CD8-positive, alpha-beta memory T cell (primary cell): ENCODE measurements around the gene VWC2L. TPM values are rescaled to one million over a fixed set of nuclear protein-coding genes. Genes with fewer than 3 reads are reported as not detected.

Experiments used
- CTCF ChIA-PET: fragments of 350-600 bp; sonication (Branson Sonifier 250); formaldehyde crosslinking; loops from one replicate; lab custom pipeline; 2021; ENCODE audit warnings: antibody characterized with exemption; lab: Charles Lee
- POLR2A ChIA-PET: fragments of 350-600 bp; sonication (Branson Sonifier 250); formaldehyde crosslinking; loops from one replicate; lab custom pipeline; 2021; ENCODE audit warnings: antibody characterized with exemption; lab: Charles Lee
- DNase-seq, 5 donors: peaks; one replicate each; pipeline versions ENCODE4 v3.0.0 to v3.0.0-alpha.2; 2020 to 2022; ENCODE audit warnings: mixed read lengths in 1 of 5
- H3K27ac ChIP-seq: one replicate; pipeline ENCODE4 v1.7.0; 2013; ENCODE audit warnings: low read depth, mild to moderate bottlenecking, low read length, moderate library complexity
- H3K27me3 ChIP-seq: 2 replicates; pipeline ENCODE4 v1.7.0; 2013; ENCODE audit warnings: low read length, mild to moderate bottlenecking; ENCODE audit not compliant: insufficient read depth, poor library complexity, severe bottlenecking
- H3K36me3 ChIP-seq: 2 replicates; pipeline ENCODE4 v1.7.0; 2013; ENCODE audit warnings: mild to moderate bottlenecking, low read length, moderate library complexity; ENCODE audit not compliant: insufficient read depth
- H3K4me1 ChIP-seq: 2 replicates; pipeline ENCODE4 v1.7.0; 2013; ENCODE audit warnings: mild to moderate bottlenecking, low read length, moderate library complexity; ENCODE audit not compliant: insufficient read depth
- H3K4me3 ChIP-seq: 2 replicates; pipeline ENCODE4 v1.7.0; 2013; ENCODE audit warnings: mild to moderate bottlenecking, low read length
- H3K9me3 ChIP-seq: 2 replicates; pipeline ENCODE4 v1.7.0; 2013; ENCODE audit warnings: mild to moderate bottlenecking, low read length
- H3K27ac Mint-ChIP-seq, 8 donors: one replicate each; pipeline ENCODE4 v1.8.0; 2020 to 2021; ENCODE audit warnings: mixed read lengths in 8 of 8, mild to moderate bottlenecking in 6 of 8, inconsistent platforms in 3 of 8, moderate library complexity in 3 of 8
- H3K27me3 Mint-ChIP-seq, 2 donors: one replicate each; pipeline ENCODE4 v1.8.0; 2020 to 2021; ENCODE audit warnings: mixed read lengths in 2 of 2, mild to moderate bottlenecking in 1 of 2, moderate library complexity in 1 of 2
- H3K36me3 Mint-ChIP-seq, 3 donors: one replicate each; pipeline ENCODE4 v1.8.0; 2020 to 2021; ENCODE audit warnings: mixed read lengths in 3 of 3, inconsistent platforms in 1 of 3, mild to moderate bottlenecking in 1 of 3
- H3K4me1 Mint-ChIP-seq, 3 donors: one replicate each; pipeline ENCODE4 v1.8.0; 2020 to 2021; ENCODE audit warnings: mixed read lengths in 3 of 3, inconsistent platforms in 1 of 3, mild to moderate bottlenecking in 1 of 3
- H3K4me3 Mint-ChIP-seq, 7 donors: one replicate each; pipeline ENCODE4 v1.8.0; 2020 to 2021; ENCODE audit warnings: mixed read lengths in 7 of 7, mild to moderate bottlenecking in 6 of 7, moderate library complexity in 4 of 7, inconsistent platforms in 2 of 7
- H3K9me3 Mint-ChIP-seq, 5 donors: one replicate each; pipeline ENCODE4 v1.8.0; 2020 to 2022; ENCODE audit warnings: mixed read lengths in 5 of 5, mild to moderate bottlenecking in 3 of 5, moderate library complexity in 2 of 5, inconsistent platforms in 1 of 5
- polyA plus RNA-seq: library from polyadenylated mRNA; unstranded; fragments of 300-500 nt; fragmentation: Illumina TruSeq; gene quantifications from one replicate; pipeline ENCODE4 v1.2.3, GENCODE V29; 2021
- total RNA-seq, 2 experiments: library from RNA; stranded (reverse); gene quantifications; one replicate each; pipeline ENCODE4 v1.2.3, GENCODE V29; 2021

The VWC2L gene
- total and polyA plus RNA-seq, 3 experiments from 2014 or later = not detected

DNA sequence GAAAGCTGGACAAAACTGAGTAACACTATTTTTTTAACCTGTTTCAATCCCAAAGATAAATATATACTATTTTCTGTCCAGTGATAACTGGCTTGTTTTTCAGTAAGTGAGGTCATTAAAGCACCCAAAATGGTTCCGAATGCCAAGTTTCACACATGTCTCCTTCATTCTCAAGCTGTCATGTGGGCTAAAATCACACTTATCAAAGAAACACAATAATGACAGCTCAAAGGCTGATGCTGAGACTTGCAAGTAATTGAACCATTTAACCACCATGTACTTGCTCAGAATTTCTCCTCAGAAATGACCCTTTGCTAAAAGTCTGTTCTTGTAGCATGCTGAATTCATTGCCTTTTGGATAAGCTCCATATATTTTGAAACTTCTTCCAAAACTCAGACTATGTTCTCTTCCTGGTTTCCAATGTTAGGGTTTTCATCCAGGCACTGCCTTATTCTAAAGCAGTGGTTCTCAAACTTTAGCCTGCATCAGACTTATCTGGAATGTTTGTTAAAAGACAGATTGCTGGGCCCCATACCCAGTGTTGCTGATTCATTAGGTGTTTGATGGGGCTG lies 149.8 kb downstream of the VWC2L start:
- Histone ChIP-seq H3K36me3 (no peaks in the 10 kb centered on the region), H3K4me1 (no peaks in the 10 kb centered on the region), H3K27me3 (no peaks in the 10 kb centered on the region), H3K4me3 (no peak overlapping the region), H3K27ac (no peak overlapping the region), H3K9me3 (no peaks in the 10 kb centered on the region)
- H3K36me3 Mint-ChIP-seq = no peaks in the 10 kb centered on the region
- H3K9me3 Mint-ChIP-seq = peaks cover 0 to 7% (median 2%) of the 10 kb centered on the region in 5 donors
- no peaks in the 10 kb centered on the region for H3K4me1 Mint-ChIP-seq
- POLR2A ChIA-PET = no interaction called here
- DNase-seq = no peak
- CTCF ChIA-PET = no interaction called here
- no peak overlapping the region for H3K27ac Mint-ChIP-seq
- peaks cover 0 to 8% of the 10 kb centered on the region in 2 donors for H3K27me3 Mint-ChIP-seq
- H3K4me3 Mint-ChIP-seq = no peak overlapping the region

DNA sequence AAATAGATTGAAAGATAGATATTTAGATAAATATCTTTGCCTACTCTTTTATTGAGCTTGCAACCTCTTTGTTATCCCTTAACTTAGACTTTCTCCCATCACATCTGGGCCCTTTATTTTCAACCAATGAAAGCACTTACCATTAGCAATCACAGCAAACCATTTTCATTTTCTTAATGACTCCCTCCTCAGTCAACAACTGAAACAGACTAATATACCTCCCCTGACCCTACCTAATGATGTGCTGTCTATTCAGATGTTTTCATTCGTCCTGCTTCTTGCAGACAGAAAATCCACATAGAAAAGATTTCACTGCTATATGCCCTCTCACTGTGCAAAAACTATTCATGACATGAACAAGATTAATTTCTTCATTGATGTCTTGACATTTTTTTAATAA lies 154.4 kb downstream of the VWC2L start:
- H3K4me1 ChIP-seq = no peaks in the 10 kb centered on the region
- no peak overlapping the region for H3K4me3 Mint-ChIP-seq
- no peak overlapping the region for H3K27ac Mint-ChIP-seq
- DNase-seq = no peak
- POLR2A ChIA-PET = no interaction called here
- H3K4me1 Mint-ChIP-seq = no peaks in the 10 kb centered on the region
- H3K27me3 ChIP-seq = no peaks in the 10 kb centered on the region
- H3K27ac ChIP-seq = no peak overlapping the region
- H3K27me3 Mint-ChIP-seq = peaks cover 4 to 17% of the 10 kb centered on the region in 2 donors
- no peak overlapping the region for H3K4me3 ChIP-seq
- CTCF ChIA-PET = no interaction called here
- no peaks in the 10 kb centered on the region for H3K36me3 ChIP-seq
- peaks cover 0 to 6% (median 4%) of the 10 kb centered on the region in 5 donors for H3K9me3 Mint-ChIP-seq
- H3K36me3 Mint-ChIP-seq = no peaks in the 10 kb centered on the region
- H3K9me3 ChIP-seq = no peaks in the 10 kb centered on the region

DNA sequence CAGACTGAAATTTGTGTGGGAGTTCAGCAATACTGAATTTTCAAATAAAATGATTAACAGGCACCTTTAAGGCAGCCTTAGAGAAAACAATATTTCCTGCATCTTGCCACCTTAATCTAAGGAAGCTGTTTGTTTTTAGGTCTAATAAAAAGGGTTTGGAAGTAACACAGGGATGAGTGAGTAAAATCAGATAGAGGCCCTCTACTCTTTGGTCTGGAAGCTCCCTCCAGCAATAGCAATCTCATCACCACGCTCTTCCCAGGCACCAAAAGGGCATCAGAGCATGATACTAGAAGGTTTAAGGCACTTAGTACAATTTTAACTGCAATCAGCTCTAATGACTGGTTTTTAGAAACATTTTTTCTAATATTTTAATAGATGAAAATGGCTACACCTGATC lies 155.6 kb downstream of the VWC2L start:
- Histone ChIP-seq H3K4me3 (no peak overlapping the region), H3K9me3 (no peaks in the 10 kb centered on the region), H3K27ac (no peak overlapping the region), H3K27me3 (no peaks in the 10 kb centered on the region), H3K36me3 (no peaks in the 10 kb centered on the region), H3K4me1 (no peaks in the 10 kb centered on the region)
- Mint-ChIP-seq H3K36me3 (no peaks in the 10 kb centered on the region), H3K4me1 (no peaks in the 10 kb centered on the region), H3K4me3 (no peak overlapping the region), H3K27me3 (peaks cover 4 to 17% of the 10 kb centered on the region in 2 donors), H3K27ac (no peak overlapping the region), H3K9me3 (peaks cover 0 to 6% (median 4%) of the 10 kb centered on the region in 5 donors)
- ChIA-PET POLR2A (no interaction called here), CTCF (no interaction called here)
- DNase-seq = no peak

DNA sequence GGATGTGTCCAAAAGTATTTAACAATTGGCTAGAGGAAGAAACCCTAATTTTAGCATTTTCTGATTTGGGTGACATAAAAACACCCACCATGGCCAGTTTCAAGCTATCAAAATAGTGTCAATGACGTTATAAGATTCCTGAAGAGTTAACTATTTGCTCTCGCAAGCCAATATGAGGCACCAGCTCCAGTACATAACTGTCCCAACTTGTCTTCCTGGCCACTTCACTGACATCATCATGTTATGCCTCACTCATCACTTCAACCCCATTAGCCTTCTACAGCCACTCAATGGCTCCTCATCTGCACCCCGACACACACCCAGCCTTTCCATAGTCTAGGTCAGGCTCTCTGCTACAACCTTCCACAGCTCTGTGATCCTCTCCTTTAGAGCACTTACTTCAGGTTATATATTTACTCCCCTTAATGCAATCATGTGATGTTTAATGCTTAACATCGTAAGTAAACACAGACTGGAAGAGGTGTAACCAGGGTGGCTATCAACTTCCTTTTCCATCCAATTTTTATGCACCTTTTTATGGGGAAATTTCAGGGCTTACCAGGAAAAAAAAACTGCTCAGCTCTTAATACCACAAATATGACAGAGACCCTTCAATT lies 158.7 kb downstream of the VWC2L start:
- no peaks in the 10 kb centered on the region for H3K36me3 Mint-ChIP-seq
- H3K9me3 Mint-ChIP-seq = peaks cover 0 to 6% (median 0%) of the 10 kb centered on the region in 5 donors
- H3K27me3 Mint-ChIP-seq = peaks cover 4 to 9% of the 10 kb centered on the region in 2 donors
- no peaks in the 10 kb centered on the region for H3K9me3 ChIP-seq
- H3K36me3 ChIP-seq = no peaks in the 10 kb centered on the region
- no peak overlapping the region for H3K27ac Mint-ChIP-seq
- no peaks in the 10 kb centered on the region for H3K27me3 ChIP-seq
- CTCF ChIA-PET = no interaction called here
- no peak overlapping the region for H3K27ac ChIP-seq
- POLR2A ChIA-PET = no interaction called here
- no peak overlapping the region for H3K4me3 ChIP-seq
- DNase-seq = no peak
- H3K4me1 Mint-ChIP-seq = no peaks in the 10 kb centered on the region
- no peaks in the 10 kb centered on the region for H3K4me1 ChIP-seq
- H3K4me3 Mint-ChIP-seq = no peak overlapping the region

DNA sequence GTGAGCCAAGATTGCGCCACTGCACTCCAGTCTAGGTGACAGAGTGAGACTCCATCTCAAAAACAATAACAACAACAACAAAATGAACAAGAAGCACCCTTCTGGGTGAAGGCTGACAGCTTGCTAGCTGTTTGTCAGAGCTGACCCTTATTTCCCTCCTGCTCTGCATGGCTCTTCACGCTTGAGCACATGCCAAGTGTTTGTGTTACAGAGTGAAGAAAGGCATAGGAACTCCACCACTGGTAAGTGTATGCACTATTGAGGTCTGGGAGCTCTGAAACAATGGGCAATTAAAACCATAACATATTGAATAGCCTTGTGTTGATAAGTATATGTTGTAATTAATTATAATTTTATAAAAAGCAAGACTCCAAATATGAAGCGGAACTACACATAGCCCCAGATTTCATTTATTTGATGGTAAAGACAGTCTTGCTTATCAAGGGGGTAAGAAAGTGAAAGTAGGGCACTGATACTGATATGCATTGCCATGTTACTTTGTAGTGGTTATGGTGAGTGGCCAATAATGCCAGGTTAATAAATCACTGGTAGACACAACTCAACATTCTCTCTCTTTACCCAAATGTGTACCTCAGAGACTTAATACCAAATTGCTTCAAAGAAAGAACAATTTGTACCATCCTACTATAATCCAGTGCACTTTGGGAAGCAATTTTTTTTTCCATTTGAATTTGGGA lies 163.4 kb downstream of the VWC2L start:
- H3K27ac Mint-ChIP-seq = no peak overlapping the region
- POLR2A ChIA-PET = no interaction called here
- Histone ChIP-seq H3K36me3 (no peaks in the 10 kb centered on the region), H3K4me3 (no peak overlapping the region), H3K27ac (no peak overlapping the region), H3K4me1 (no peaks in the 10 kb centered on the region), H3K27me3 (no peaks in the 10 kb centered on the region), H3K9me3 (no peaks in the 10 kb centered on the region)
- H3K4me1 Mint-ChIP-seq = peaks cover 2 to 7% (median 3%) of the 10 kb centered on the region in 3 donors
- no peaks in the 10 kb centered on the region for H3K36me3 Mint-ChIP-seq
- peaks cover 5 to 15% of the 10 kb centered on the region in 2 donors for H3K27me3 Mint-ChIP-seq
- no peak for DNase-seq
- no peak overlapping the region for H3K4me3 Mint-ChIP-seq
- peaks cover 0 to 2% (median 0%) of the 10 kb centered on the region in 5 donors for H3K9me3 Mint-ChIP-seq
- CTCF ChIA-PET = no interaction called here

DNA sequence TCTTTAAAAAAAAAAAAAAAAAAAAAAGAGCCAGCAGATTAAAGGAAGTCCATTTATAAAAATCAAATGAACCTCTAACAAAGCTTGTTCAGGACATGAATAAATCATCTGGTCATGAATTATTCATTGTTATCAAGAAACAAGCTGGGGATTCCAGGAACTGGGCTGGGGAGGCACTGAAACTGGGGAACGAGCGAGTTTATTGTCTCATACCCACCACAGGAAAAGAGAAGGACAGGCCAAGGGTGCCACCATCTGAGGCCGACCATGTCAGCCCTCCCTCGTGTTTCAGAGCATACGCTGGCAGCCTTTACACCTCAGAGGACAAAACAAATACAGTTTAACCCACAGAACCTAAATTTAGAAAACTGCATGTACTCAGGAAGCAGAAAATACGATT lies 164.2 kb downstream of the VWC2L start:
- no peak overlapping the region for H3K4me3 ChIP-seq
- Mint-ChIP-seq H3K27me3 (peaks cover 5 to 8% of the 10 kb centered on the region in 2 donors), H3K27ac (no peak overlapping the region), H3K4me1 (peaks cover 2 to 7% (median 3%) of the 10 kb centered on the region in 3 donors), H3K9me3 (peaks cover 0 to 2% (median 0%) of the 10 kb centered on the region in 5 donors), H3K4me3 (no peak overlapping the region), H3K36me3 (no peaks in the 10 kb centered on the region)
- CTCF ChIA-PET = no interaction called here
- no peaks in the 10 kb centered on the region for H3K27me3 ChIP-seq
- H3K9me3 ChIP-seq = no peaks in the 10 kb centered on the region
- no peaks in the 10 kb centered on the region for H3K36me3 ChIP-seq
- no peaks in the 10 kb centered on the region for H3K4me1 ChIP-seq
- POLR2A ChIA-PET = no interaction called here
- no peak for DNase-seq
- H3K27ac ChIP-seq = no peak overlapping the region

DNA sequence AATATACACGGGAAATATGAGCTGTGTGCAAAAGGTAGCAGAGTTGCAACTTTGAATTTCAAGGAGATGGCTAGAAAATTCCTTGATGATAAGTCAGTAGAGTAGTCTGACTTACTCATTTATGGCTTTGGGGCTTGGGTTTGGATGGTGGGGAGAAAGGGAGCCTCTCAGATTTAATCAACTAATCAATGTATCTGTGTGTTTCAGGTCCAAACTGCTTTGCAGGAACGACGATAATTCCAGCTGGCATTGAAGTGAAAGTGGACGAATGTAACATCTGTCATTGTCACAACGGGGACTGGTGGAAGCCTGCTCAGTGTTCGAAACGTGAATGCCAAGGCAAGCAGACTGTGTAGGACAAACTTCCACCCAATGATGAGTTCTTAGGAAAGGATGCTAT lies 164.6 kb downstream of the VWC2L start:
- Mint-ChIP-seq H3K4me1 (peaks cover 2 to 7% (median 3%) of the 10 kb centered on the region in 3 donors), H3K27me3 (peaks cover 5 to 8% of the 10 kb centered on the region in 2 donors), H3K27ac (no peak overlapping the region), H3K4me3 (no peak overlapping the region), H3K9me3 (peaks cover 0 to 2% (median 0%) of the 10 kb centered on the region in 5 donors), H3K36me3 (no peaks in the 10 kb centered on the region)
- H3K27ac ChIP-seq = no peak overlapping the region
- no peak for DNase-seq
- CTCF ChIA-PET = no interaction called here
- POLR2A ChIA-PET = no interaction called here
- H3K9me3 ChIP-seq = no peaks in the 10 kb centered on the region
- H3K27me3 ChIP-seq = no peaks in the 10 kb centered on the region
- no peaks in the 10 kb centered on the region for H3K4me1 ChIP-seq
- H3K4me3 ChIP-seq = no peak overlapping the region
- no peaks in the 10 kb centered on the region for H3K36me3 ChIP-seq

DNA sequence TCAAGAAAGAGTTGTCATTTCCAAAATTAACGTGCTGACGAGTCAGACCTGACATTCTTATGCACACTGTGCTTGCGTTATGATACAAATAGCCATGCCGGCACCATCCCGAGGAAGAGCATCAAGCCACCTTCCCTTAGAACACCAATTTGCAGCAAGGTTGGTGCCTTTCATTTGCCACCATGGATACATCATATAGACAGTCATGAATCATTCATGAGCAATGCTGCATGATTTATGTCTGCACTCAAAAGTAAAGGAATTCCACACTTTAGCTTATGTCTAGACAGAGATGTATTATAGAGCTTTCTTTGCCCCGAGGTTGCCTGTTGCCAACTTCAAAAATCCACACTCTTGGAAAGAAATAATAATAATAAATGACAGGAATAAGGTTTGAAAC lies 166.9 kb downstream of the VWC2L start:
- Histone ChIP-seq H3K4me3 (no peak overlapping the region), H3K36me3 (no peaks in the 10 kb centered on the region), H3K4me1 (no peaks in the 10 kb centered on the region), H3K27me3 (no peaks in the 10 kb centered on the region), H3K9me3 (no peaks in the 10 kb centered on the region), H3K27ac (no peak overlapping the region)
- Mint-ChIP-seq H3K4me3 (no peak overlapping the region), H3K27me3 (peaks cover 5 to 11% of the 10 kb centered on the region in 2 donors), H3K4me1 (peaks cover 2 to 7% (median 3%) of the 10 kb centered on the region in 3 donors), H3K36me3 (no peaks in the 10 kb centered on the region), H3K9me3 (peaks cover 0 to 2% (median 0%) of the 10 kb centered on the region in 5 donors), H3K27ac (no peak overlapping the region)
- ChIA-PET POLR2A (no interaction called here), CTCF (no interaction called here)
- DNase-seq = no peak
